H9 (cell line): ENCODE results near the gene ING1. TPM values are rescaled to one million over a fixed set of nuclear protein-coding genes. Genes with fewer than 3 reads are reported as not detected.

ENCODE experiments used
- DNase-seq: peaks from one replicate; pipeline ENCODE4 v3.0.0-alpha.2; 2017
- H2AFZ ChIP-seq: one replicate; pipeline ENCODE4 v1.6.1; 2013; ENCODE audit warnings: mild to moderate bottlenecking, low read length, control low read depth, moderate library complexity
- H2AK5ac ChIP-seq: 2 replicates; pipeline ENCODE4 v1.6.1; 2013; ENCODE audit warnings: low read length, control low read depth, mixed read lengths; ENCODE audit not compliant: insufficient read length
- H2BK120ac ChIP-seq: one replicate; pipeline ENCODE4 v1.6.1; 2013; ENCODE audit warnings: low read depth, mild to moderate bottlenecking, low read length, control low read depth, inconsistent platforms; ENCODE audit not compliant: poor library complexity, severe bottlenecking
- H2BK12ac ChIP-seq: 2 replicates; pipeline ENCODE4 v1.6.1; 2013; ENCODE audit warnings: low read length, control low read depth, mixed read lengths, low read depth; ENCODE audit not compliant: insufficient read length
- H2BK15ac ChIP-seq: 2 replicates; pipeline ENCODE4 v1.6.1; 2013; ENCODE audit warnings: low read depth, low read length, control low read depth
- H2BK20ac ChIP-seq: one replicate; pipeline ENCODE4 v1.6.1; 2013; ENCODE audit warnings: low read depth, mild to moderate bottlenecking, low read length, control low read depth, inconsistent platforms; ENCODE audit not compliant: poor library complexity, severe bottlenecking
- H2BK5ac ChIP-seq: 2 replicates; pipeline ENCODE4 v1.6.1; 2013; ENCODE audit warnings: low read length, control low read depth, mixed read lengths; ENCODE audit not compliant: insufficient read length
- H3K14ac ChIP-seq: 2 replicates; pipeline ENCODE4 v1.6.1; 2013; ENCODE audit warnings: low read length, control low read depth; ENCODE audit not compliant: insufficient read depth
- H3K18ac ChIP-seq: 2 replicates; pipeline ENCODE4 v1.6.1; 2013; ENCODE audit warnings: low read depth, mild to moderate bottlenecking, mixed read lengths, low read length, control low read depth; ENCODE audit not compliant: insufficient read length
- H3K23ac ChIP-seq: 2 replicates; pipeline ENCODE4 v1.6.1; 2013; ENCODE audit warnings: low read length, control low read depth, mixed read lengths, low read depth; ENCODE audit not compliant: insufficient read length
- H3K23me2 ChIP-seq: 2 replicates; pipeline ENCODE4 v1.6.1; 2013; ENCODE audit warnings: low read depth, mild to moderate bottlenecking, mixed read lengths, low read length, control low read depth; ENCODE audit not compliant: insufficient read length, poor library complexity, severe bottlenecking
- H3K27ac ChIP-seq: 2 replicates; pipeline ENCODE4 v1.5.1; 2013; ENCODE audit warnings: low read length, control low read depth, mixed read lengths, low read depth; ENCODE audit not compliant: insufficient read length
- H3K27me3 ChIP-seq: 2 replicates; pipeline ENCODE4 v1.6.1; 2013; ENCODE audit warnings: low read length, control low read depth, inconsistent platforms; ENCODE audit not compliant: insufficient read depth
- H3K4ac ChIP-seq: 2 replicates; pipeline ENCODE4 v1.6.1; 2013; ENCODE audit warnings: low read depth, mild to moderate bottlenecking, control low read depth, inconsistent platforms, low read length, moderate library complexity
- H3K4me1 ChIP-seq: 2 replicates; pipeline ENCODE4 v1.6.1; 2013; ENCODE audit warnings: low read length, control low read depth, inconsistent platforms; ENCODE audit not compliant: insufficient read depth
- H3K4me2 ChIP-seq: 2 replicates; pipeline ENCODE4 v1.6.1; 2013; ENCODE audit warnings: low read length, control low read depth, mixed read lengths; ENCODE audit not compliant: insufficient read length, insufficient read depth
- H3K56ac ChIP-seq: 2 replicates; pipeline ENCODE4 v1.6.1; 2013; ENCODE audit warnings: low read depth, mild to moderate bottlenecking, mixed read lengths, low read length, control low read depth; ENCODE audit not compliant: insufficient read length
- H3K79me1 ChIP-seq: 2 replicates; pipeline ENCODE4 v1.6.1; 2013; ENCODE audit warnings: low read depth, mild to moderate bottlenecking, moderate library complexity, low read length, control low read depth, inconsistent platforms; ENCODE audit not compliant: insufficient read depth, poor library complexity, severe bottlenecking
- H3K79me2 ChIP-seq: 2 replicates; pipeline ENCODE4 v1.6.1; 2013; ENCODE audit warnings: low read length, control low read depth, inconsistent platforms; ENCODE audit not compliant: insufficient read depth
- H3K9ac ChIP-seq: 2 replicates; pipeline ENCODE4 v1.6.1; 2013; ENCODE audit warnings: low read length, control low read depth, mixed read lengths; ENCODE audit not compliant: insufficient read length; ENCODE audit errors: extremely low read depth
- H3K9me3 ChIP-seq: one replicate; pipeline ENCODE4 v1.6.1; 2013; ENCODE audit warnings: low read depth, low read length, inconsistent platforms; ENCODE audit not compliant: control insufficient read depth
- H3T11ph ChIP-seq: one replicate; pipeline ENCODE4 v1.6.1; 2013; ENCODE audit warnings: mild to moderate bottlenecking, low read length, control low read depth, inconsistent platforms
- H4K20me1 ChIP-seq: one replicate; pipeline ENCODE4 v1.6.1; 2013; ENCODE audit not compliant: control insufficient read depth, insufficient read length, insufficient read depth
- H4K5ac ChIP-seq: 2 replicates; pipeline ENCODE4 v1.6.1; 2013; ENCODE audit warnings: low read depth, mild to moderate bottlenecking, mixed read lengths, low read length, control low read depth; ENCODE audit not compliant: insufficient read length
- H4K8ac ChIP-seq: replicated peaks from 2 replicates; pipeline ENCODE4 v1.6.1; 2013; ENCODE audit warnings: low read length, control low read depth, mixed read lengths, low read depth; ENCODE audit not compliant: insufficient read length
- H4K91ac ChIP-seq: 2 replicates; pipeline ENCODE4 v1.6.1; 2013; ENCODE audit warnings: low read depth, mild to moderate bottlenecking, moderate library complexity, mixed read lengths, low read length, control low read depth; ENCODE audit not compliant: insufficient read length
- H3K27ac Mint-ChIP-seq, 3 experiments: 2 replicates in 2 of 3; 3 replicates in 1 of 3; pipeline ENCODE4 v1.8.0; 2020 to 2021; ENCODE audit warnings: mixed read lengths in 3 of 3, mild to moderate bottlenecking in 1 of 3, moderate library complexity in 1 of 3
- H3K27me3 Mint-ChIP-seq: 2 replicates; pipeline ENCODE4 v1.8.0; 2021; ENCODE audit warnings: low read depth, mild to moderate bottlenecking, moderate library complexity, mixed read lengths
- H3K36me3 Mint-ChIP-seq, 3 experiments: 2 replicates in 2 of 3; 3 replicates in 1 of 3; pipeline ENCODE4 v1.8.0; 2020 to 2021; ENCODE audit warnings: low read depth in 3 of 3, mixed read lengths in 3 of 3; ENCODE audit not compliant: insufficient read depth in 1 of 3
- H3K4me1 Mint-ChIP-seq, 2 experiments: 2 replicates each; pipeline ENCODE4 v1.8.0; 2020; ENCODE audit warnings: mixed read lengths in 2 of 2
- H3K4me3 Mint-ChIP-seq, 2 experiments: 2 replicates in 1 of 2; 3 replicates in 1 of 2; pipeline ENCODE4 v1.8.0; 2020 to 2021; ENCODE audit warnings: mild to moderate bottlenecking in 2 of 2, mixed read lengths in 2 of 2, moderate library complexity in 1 of 2
- H3K9me3 Mint-ChIP-seq, 2 experiments: 2 replicates in 1 of 2; 3 replicates in 1 of 2; pipeline ENCODE4 v1.8.0; 2020; ENCODE audit warnings: mild to moderate bottlenecking in 2 of 2, mixed read lengths in 2 of 2, moderate library complexity in 1 of 2
- WGBS: extraction: QIAGEN DNeasy Blood & Tissue Kit; methylation state at CpG from one replicate; pipeline ENCODE4 v1.1.7; 2013; ENCODE audit warnings: missing lambda C conversion rate, low lambda C conversion rate, mixed read lengths; ENCODE audit not compliant: insufficient read length; ENCODE audit errors: extremely low coverage; 5-methylcytosine and 5-hydroxymethylcytosine counted together
- total RNA-seq: library from RNA; stranded (reverse); gene quantifications from 2 replicates; pipeline ENCODE4 v1.2.1, GENCODE V29; 2021
- TF ChIP-seq, protein P1 (sequence below): fragments of 200-600 bp; sonication (generic); conservative IDR thresholded peaks from 3 replicates; pipeline ENCODE4 v1.8.0; 2021; ENCODE audit warnings: antibody characterized with exemption, mild to moderate bottlenecking

The ING1 gene
- total RNA-seq, 1 experiment from 2014 or later, result 17.3 TPM

DNA sequence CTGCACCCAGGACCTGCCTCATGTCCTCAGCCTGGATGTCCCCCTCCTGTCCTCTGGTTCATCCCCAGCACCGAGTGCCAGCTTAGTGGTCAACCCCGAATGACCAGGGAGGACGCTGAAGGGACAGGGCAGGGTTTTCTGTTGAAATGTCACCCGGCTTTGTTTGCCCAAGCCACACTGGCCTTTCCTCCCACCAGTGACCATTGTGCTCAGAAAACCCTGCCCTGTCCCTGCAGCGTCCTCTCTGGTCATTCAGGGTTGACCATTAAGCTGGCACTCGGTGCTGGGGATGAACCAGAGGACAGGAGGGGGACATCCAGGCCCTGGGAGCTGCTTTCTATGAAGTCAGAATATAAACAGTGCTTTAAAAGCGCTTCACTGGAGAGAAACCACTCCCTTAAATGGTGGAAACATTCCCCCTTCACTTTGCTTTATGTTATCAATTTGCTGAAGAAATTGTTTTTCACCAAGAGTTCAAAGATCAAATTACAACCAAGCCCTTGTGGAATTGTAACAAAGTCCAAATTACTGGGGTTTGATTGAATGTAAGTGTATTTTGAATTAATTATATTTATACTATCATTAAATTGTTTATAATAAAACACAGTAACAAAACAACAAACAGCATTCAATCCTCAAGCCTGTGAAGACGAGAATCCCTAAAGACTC, 29.0 kb upstream of the ING1 start:
- no peak overlapping the region for H4K91ac ChIP-seq
- H2AFZ ChIP-seq, result no peak overlapping the region
- H4K20me1 ChIP-seq, result no peaks in the 10 kb centered on the region
- H3K4me1 ChIP-seq, result no peaks in the 10 kb centered on the region
- no peaks in the 10 kb centered on the region for H3K79me2 ChIP-seq
- H2BK15ac ChIP-seq, result no peak overlapping the region
- H3K9me3 ChIP-seq, result no peaks in the 10 kb centered on the region
- no peak overlapping the region for H4K8ac ChIP-seq
- H3K79me1 ChIP-seq, result no peaks in the 10 kb centered on the region
- H3K4ac ChIP-seq, result no peak overlapping the region
- TF ChIP-seq, protein P1, sequence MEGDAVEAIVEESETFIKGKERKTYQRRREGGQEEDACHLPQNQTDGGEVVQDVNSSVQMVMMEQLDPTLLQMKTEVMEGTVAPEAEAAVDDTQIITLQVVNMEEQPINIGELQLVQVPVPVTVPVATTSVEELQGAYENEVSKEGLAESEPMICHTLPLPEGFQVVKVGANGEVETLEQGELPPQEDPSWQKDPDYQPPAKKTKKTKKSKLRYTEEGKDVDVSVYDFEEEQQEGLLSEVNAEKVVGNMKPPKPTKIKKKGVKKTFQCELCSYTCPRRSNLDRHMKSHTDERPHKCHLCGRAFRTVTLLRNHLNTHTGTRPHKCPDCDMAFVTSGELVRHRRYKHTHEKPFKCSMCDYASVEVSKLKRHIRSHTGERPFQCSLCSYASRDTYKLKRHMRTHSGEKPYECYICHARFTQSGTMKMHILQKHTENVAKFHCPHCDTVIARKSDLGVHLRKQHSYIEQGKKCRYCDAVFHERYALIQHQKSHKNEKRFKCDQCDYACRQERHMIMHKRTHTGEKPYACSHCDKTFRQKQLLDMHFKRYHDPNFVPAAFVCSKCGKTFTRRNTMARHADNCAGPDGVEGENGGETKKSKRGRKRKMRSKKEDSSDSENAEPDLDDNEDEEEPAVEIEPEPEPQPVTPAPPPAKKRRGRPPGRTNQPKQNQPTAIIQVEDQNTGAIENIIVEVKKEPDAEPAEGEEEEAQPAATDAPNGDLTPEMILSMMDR, result no peak
- H3K27me3 ChIP-seq, result no peaks in the 10 kb centered on the region
- H3K23me2 ChIP-seq, result no peaks in the 10 kb centered on the region
- Mint-ChIP-seq H3K27ac (no peak overlapping the region), H3K36me3 (peaks cover 13 to 69% (median 48%) of the 10 kb centered on the region in 3 experiments; a peak in 6 of 7 replicates), H3K4me3 (no peak overlapping the region), H3K9me3 (no peaks in the 10 kb centered on the region), H3K27me3 (no peaks in the 10 kb centered on the region), H3K4me1 (no peaks in the 10 kb centered on the region)
- DNase-seq, result no peak
- H3T11ph ChIP-seq, result no peak overlapping the region
- no peak overlapping the region for H3K23ac ChIP-seq
- H2AK5ac ChIP-seq, result no peak overlapping the region
- no peak overlapping the region for H2BK120ac ChIP-seq
- no CpG with 5 or more reads among the region's 8 CpGs for WGBS
- no peak overlapping the region for H4K5ac ChIP-seq
- H2BK20ac ChIP-seq, result no peak overlapping the region
- no peak overlapping the region for H3K14ac ChIP-seq
- H2BK5ac ChIP-seq, result no peak overlapping the region
- H3K4me2 ChIP-seq, result no peak overlapping the region
- no peak overlapping the region for H3K18ac ChIP-seq
- H3K9ac ChIP-seq, result no peak overlapping the region
- H2BK12ac ChIP-seq, result no peak overlapping the region
- no peak overlapping the region for H3K56ac ChIP-seq
- no peak overlapping the region for H3K27ac ChIP-seq
